Type B pancreatic cell (in vitro differentiated cells): Measurements from ENCODE around the gene S100A4. TPM values are rescaled to one million over a fixed set of nuclear protein-coding genes. Genes with fewer than 3 reads are reported as not detected.

Experiments used
- DNase-seq: peaks from one replicate; pipeline ENCODE4 v3.0.0; 2021; ENCODE audit warnings: mixed read lengths; ENCODE audit not compliant: unreplicated experiment; ENCODE audit errors: extremely low spot score
- H3K27ac Mint-ChIP-seq: 2 replicates; pipeline ENCODE4 v1.8.0; 2021; ENCODE audit warnings: mild to moderate bottlenecking, mixed read lengths
- H3K27me3 Mint-ChIP-seq: 2 replicates; pipeline ENCODE4 v1.8.0; 2021; ENCODE audit warnings: mixed read lengths
- H3K36me3 Mint-ChIP-seq: 2 replicates; pipeline ENCODE4 v1.8.0; 2021; ENCODE audit warnings: mixed read lengths
- H3K4me1 Mint-ChIP-seq: one replicate; pipeline ENCODE4 v1.8.0; 2021; ENCODE audit warnings: mixed read lengths; ENCODE audit not compliant: unreplicated experiment
- H3K4me3 Mint-ChIP-seq: 2 replicates; pipeline ENCODE4 v1.8.0; 2021; ENCODE audit warnings: mild to moderate bottlenecking, mixed read lengths
- H3K9me3 Mint-ChIP-seq: 2 replicates; pipeline ENCODE4 v1.8.0; 2021; ENCODE audit warnings: mixed read lengths
- CTCF ChIP-seq: fragments of 200-600 bp; sonication (generic); conservative IDR thresholded peaks from 2 replicates; pipeline ENCODE4 v1.5.0; 2021; ENCODE audit warnings: antibody characterized with exemption, mild to moderate bottlenecking
- total RNA-seq: library from RNA; stranded (reverse); gene quantifications from 2 replicates; pipeline ENCODE4 v1.2.1, GENCODE V29; 2021; ENCODE audit warnings: low replicate concordance

The S100A4 gene
- total RNA-seq, 1 donor from 2014 or later = 61.0 TPM

- Mint-ChIP-seq H3K9me3 (no peaks in the 10 kb centered on the region), H3K36me3 (no peaks in the 10 kb centered on the region), H3K27ac (no peak overlapping the region), H3K4me1 (peaks cover 6% of the 10 kb centered on the region), H3K4me3 (no peak overlapping the region), H3K27me3 (no peaks in the 10 kb centered on the region)
- TF ChIP-seq CTCF = no peak
- DNase-seq = no peak
Observed at GRCh38 chr1:153505576-153505975, 40.0 kb downstream of the S100A4 start.

- H3K27ac Mint-ChIP-seq = no peak overlapping the region
- H3K9me3 Mint-ChIP-seq = no peaks in the 10 kb centered on the region
- DNase-seq = no peak
Observed at GRCh38 chr1:153503766-153504165, 41.8 kb downstream of the S100A4 start.

GRCh38 chr1:153498746-153499145 lies 46.9 kb downstream of the S100A4 start:
- no peaks in the 10 kb centered on the region for H3K36me3 Mint-ChIP-seq
- no peak overlapping the region for H3K27ac Mint-ChIP-seq
- no peak overlapping the region for H3K4me3 Mint-ChIP-seq
- DNase-seq = no peak
- peaks cover 6% of the 10 kb centered on the region for H3K27me3 Mint-ChIP-seq
- H3K4me1 Mint-ChIP-seq = peaks cover 7% of the 10 kb centered on the region
- TF ChIP-seq CTCF = no peak
- H3K9me3 Mint-ChIP-seq = no peaks in the 10 kb centered on the region

More at GRCh38 chr1:153503766-153504165, 41.8 kb downstream of the S100A4 start:
- Mint-ChIP-seq H3K36me3 (no peaks in the 10 kb centered on the region), H3K4me3 (no peak overlapping the region), H3K27me3 (peaks cover 3% of the 10 kb centered on the region), H3K4me1 (peaks cover 6% of the 10 kb centered on the region)
- TF ChIP-seq CTCF = no peak

- H3K4me1 Mint-ChIP-seq = peaks cover 18% of the 10 kb centered on the region
- H3K27me3 Mint-ChIP-seq = peaks cover 6% of the 10 kb centered on the region
- H3K9me3 Mint-ChIP-seq = no peaks in the 10 kb centered on the region
- no peaks in the 10 kb centered on the region for H3K36me3 Mint-ChIP-seq
- no peak overlapping the region for H3K27ac Mint-ChIP-seq
- H3K4me3 Mint-ChIP-seq = no peak overlapping the region
- DNase-seq = no peak
- no peak for TF ChIP-seq CTCF
Observed at GRCh38 chr1:153495536-153495935, 50.1 kb downstream of the S100A4 start.

GRCh38 chr1:153494976-153495535 lies 50.5 kb downstream of the S100A4 start:
- peak overlapping the region; percentile 86 for H3K27ac Mint-ChIP-seq
- peak; percentile 94 for TF ChIP-seq CTCF
- no peaks in the 10 kb centered on the region for H3K36me3 Mint-ChIP-seq
- peaks cover 6% of the 10 kb centered on the region for H3K27me3 Mint-ChIP-seq
- H3K4me1 Mint-ChIP-seq = peaks cover 22% of the 10 kb centered on the region
- peak overlapping the region; percentile 44 for H3K4me3 Mint-ChIP-seq
- no peaks in the 10 kb centered on the region for H3K9me3 Mint-ChIP-seq
- DNase-seq = peak; percentile 87

Other genes with a start within 250 kb of the S100A4 start
- 0.87 and 1.3 TPM in 2 replicates for gene PGLYRP3, start 232.9 kb downstream of the S100A4 start, total RNA-seq
- 4.4 and 5.9 TPM in 2 replicates for gene PGLYRP4, start 197.0 kb downstream of the S100A4 start, total RNA-seq
- 1,065 and 1,707 TPM in 2 replicates for gene S100A9, start 188.0 kb downstream of the S100A4 start, total RNA-seq
- 0.62 TPM in 1 of 2 replicates, not detected in the other for gene S100A12, start 170.2 kb downstream of the S100A4 start, total RNA-seq
- 667 and 678 TPM in 2 replicates for gene S100A8, start 154.7 kb downstream of the S100A4 start, total RNA-seq
- gene S100A7A, start 129.3 kb downstream of the S100A4 start, total RNA-seq = not detected in 2 replicates
- 6.2 and 10.2 TPM in 2 replicates for gene S100A7, start 85.2 kb downstream of the S100A4 start, total RNA-seq
- gene S100A6, start 9.8 kb downstream of the S100A4 start, total RNA-seq = 21.9 and 1,154 TPM in 2 replicates
- gene S100A5, start 4.9 kb downstream of the S100A4 start, total RNA-seq = 0.62 TPM in 1 of 2 replicates, not detected in the other
- 1.4 and 2.8 TPM in 2 replicates for gene S100A3, start 3.5 kb upstream of the S100A4 start, total RNA-seq
- 0.75 and 2.4 TPM in 2 replicates for gene S100A2, start 20.0 kb upstream of the S100A4 start, total RNA-seq
- 173 and 517 TPM in 2 replicates for gene S100A16, start 67.3 kb upstream of the S100A4 start, total RNA-seq
- gene S100A14, start 70.5 kb upstream of the S100A4 start, total RNA-seq = 139 and 266 TPM in 2 replicates
- gene S100A13, start 81.7 kb upstream of the S100A4 start, total RNA-seq = 58.3 and 102 TPM in 2 replicates
- gene S100A1, start 82.6 kb upstream of the S100A4 start, total RNA-seq = 0.97 TPM in 1 of 2 replicates, not detected in the other
- gene CHTOP, start 88.3 kb upstream of the S100A4 start, total RNA-seq = 87.5 and 108 TPM in 2 replicates
- gene SNAPIN, start 112.9 kb upstream of the S100A4 start, total RNA-seq = 28.2 and 40.3 TPM in 2 replicates
- 241 and 291 TPM in 2 replicates for gene ILF2, start 125.2 kb upstream of the S100A4 start, total RNA-seq
- gene NPR1, start 132.9 kb upstream of the S100A4 start, total RNA-seq = 2.2 and 2.4 TPM in 2 replicates
- 70.3 and 90.8 TPM in 2 replicates for gene INTS3, start 182.2 kb upstream of the S100A4 start, total RNA-seq
- 20.6 and 22.1 TPM in 2 replicates for gene SLC27A3, start 229.6 kb upstream of the S100A4 start, total RNA-seq